Panc1 (cell line): ENCODE data around the gene FAM184B. TPM values are rescaled to one million over a fixed set of nuclear protein-coding genes. Genes with fewer than 3 reads are reported as not detected.

ENCODE experiments used
- ATAC-seq: fragments of 200-7000 bp; cut with Tn5 transposase; 2 replicates; pipeline ENCODE4 v1.9.1; 2020; ENCODE audit warnings: mild to moderate bottlenecking, moderate library complexity
- BruUV-seq: library from RNA; stranded (reverse); fragments of 400-500 nt; replicated peaks from 2 replicates; lab custom pipeline; 2021; lab: Mats Ljungman, UMichigan
- CTCF ChIA-PET: fragments of 300-600 bp; sonication (Branson Sonifier 250); formaldehyde crosslinking; loops from one replicate; lab custom pipeline; 2022; ENCODE audit warnings: antibody characterized with exemption; lab: Charles Lee
- POLR2A ChIA-PET: fragments of 300-600 bp; sonication (Branson Sonifier 250); formaldehyde crosslinking; loops from one replicate; lab custom pipeline; 2022; ENCODE audit warnings: antibody characterized with exemption; lab: Charles Lee
- DNase-seq: peaks from one replicate; pipeline ENCODE4 v3.0.0-alpha.2; 2010; ENCODE audit warnings: low read depth, low spot score
- H3K27ac ChIP-seq: 2 replicates; pipeline ENCODE4 v1.5.1; 2011; ENCODE audit warnings: mild to moderate bottlenecking, low read length, inconsistent platforms
- H3K27me3 ChIP-seq: fragments of 200-500 bp; sonication (Bioruptor generic); 2 replicates; pipeline ENCODE4 v1.6.0; 2014; ENCODE audit warnings: low read length, inconsistent platforms; ENCODE audit not compliant: control insufficient read depth, insufficient read depth
- H3K36me3 ChIP-seq: fragments of 200-500 bp; sonication (Bioruptor generic); 2 replicates; pipeline ENCODE4 v1.5.1; 2014; ENCODE audit warnings: inconsistent platforms, mild to moderate bottlenecking, low read length, moderate library complexity; ENCODE audit not compliant: control insufficient read depth, insufficient read depth
- H3K4me1 ChIP-seq: 2 replicates; pipeline ENCODE4 v1.5.1; 2011; ENCODE audit warnings: inconsistent platforms, mild to moderate bottlenecking, low read length, moderate library complexity; ENCODE audit not compliant: control insufficient read depth, insufficient read depth
- H3K4me3 ChIP-seq, 2 experiments: 2 replicates each; pipeline ENCODE4 v1.5.1; 2011 to 2012; ENCODE audit warnings: low read depth in 2 of 2, low read length in 2 of 2, mild to moderate bottlenecking in 2 of 2, inconsistent platforms in 1 of 2, moderate library complexity in 1 of 2
- H3K9me3 ChIP-seq: fragments of 200-500 bp; sonication (Bioruptor generic); 2 replicates; pipeline ENCODE4 v1.5.1; 2014; ENCODE audit warnings: low read depth, mild to moderate bottlenecking, inconsistent platforms, low read length, moderate library complexity; ENCODE audit not compliant: control insufficient read depth, insufficient read depth
- POLR2AphosphoS5 ChIP-seq: IDR thresholded peaks from 2 replicates; pipeline ENCODE4 v1.6.1; 2012; ENCODE audit warnings: mild to moderate bottlenecking, low read depth, low read length, moderate library complexity
- REST ChIP-seq, 2 experiments: IDR thresholded peaks; 2 replicates each; pipeline ENCODE4 v1.6.1; 2011 to 2012; ENCODE audit warnings: low read depth in 2 of 2, control low read depth in 1 of 2, low read length in 1 of 2, mild to moderate bottlenecking in 1 of 2, moderate library complexity in 1 of 2; ENCODE audit not compliant: insufficient read depth in 1 of 2
- SIN3A ChIP-seq: IDR thresholded peaks from 2 replicates; pipeline ENCODE4 v1.6.1; 2012; ENCODE audit warnings: low read depth, mild to moderate bottlenecking, low read length, moderate library complexity, borderline replicate concordance; ENCODE audit not compliant: insufficient read depth
- TCF7L2 ChIP-seq: IDR thresholded peaks from 2 replicates; pipeline ENCODE4 v1.6.1; 2011; ENCODE audit warnings: mild to moderate bottlenecking, low read depth, low read length, inconsistent platforms
- in situ Hi-C: cut with HindIII; loops from 2 replicates; pipeline ENCODE4 v1.10.0; 2016; ENCODE audit warnings: low sequenced_read_pairs, low pct_unique_long_range_greater_than_20kb
- intact Hi-C: fragments of 100-400 bp; cut with micrococcal nuclease; formaldehyde crosslinking; loops from one replicate; pipeline ENCODE4 v1.10.0; 2022; ENCODE audit not compliant: unreplicated experiment
- total RNA-seq: library from RNA; stranded (reverse); gene quantifications from one replicate; pipeline ENCODE4 v1.2.1, GENCODE V29; 2021; ENCODE audit not compliant: unreplicated experiment
- TF ChIP-seq, protein P1 (sequence below): fragments of 450-650 bp; IDR thresholded peaks from 2 replicates; pipeline ENCODE4 v1.5.1; 2017; ENCODE audit warnings: mild to moderate bottlenecking

FAM184B gene
- total RNA-seq, 1 experiment from 2014 or later = 0.03 TPM

DNA sequence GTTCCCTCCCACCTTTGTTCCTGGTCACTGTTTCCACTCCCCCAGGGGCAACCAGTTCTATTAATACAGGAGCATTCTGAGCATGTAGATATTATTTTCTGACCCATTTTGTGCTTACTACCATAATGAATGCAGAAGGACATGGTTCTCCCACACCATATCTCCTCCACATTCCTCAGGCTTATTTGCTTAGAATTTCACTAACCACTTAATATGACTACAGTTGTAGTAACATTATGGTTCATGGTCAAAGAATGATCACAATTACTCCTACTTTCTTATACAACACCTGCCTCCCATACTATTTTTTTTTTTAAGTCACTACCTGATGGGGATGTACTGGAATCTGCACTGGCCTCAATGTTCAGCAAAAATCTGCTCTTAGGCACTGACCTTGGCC, 7.5 kb upstream of the FAM184B start:
- in situ Hi-C loops (no loop called here), intact Hi-C loops (no loop called here)
- H3K4me3 ChIP-seq = no peak overlapping the region
- H3K27ac ChIP-seq = no peak overlapping the region
- H3K9me3 ChIP-seq = no peaks in the 10 kb centered on the region
- BruUV-seq = no TSS peak
- CTCF ChIA-PET = no interaction called here
- ATAC-seq (no peak), DNase-seq (no peak)
- no peaks in the 10 kb centered on the region for H3K27me3 ChIP-seq
- no peaks in the 10 kb centered on the region for H3K36me3 ChIP-seq
- H3K4me1 ChIP-seq = no peaks in the 10 kb centered on the region
- TF ChIP-seq TCF7L2 (no peak), POLR2AphosphoS5 (no peak), SIN3A (no peak), REST (IDR thresholded peaks at IDR 0.05; ENCODE audit: insufficient read depth in 1 of 2, low read depth in 2 of 2, low read length in 1 of 2) (no peak)
- TF ChIP-seq, protein P1, sequence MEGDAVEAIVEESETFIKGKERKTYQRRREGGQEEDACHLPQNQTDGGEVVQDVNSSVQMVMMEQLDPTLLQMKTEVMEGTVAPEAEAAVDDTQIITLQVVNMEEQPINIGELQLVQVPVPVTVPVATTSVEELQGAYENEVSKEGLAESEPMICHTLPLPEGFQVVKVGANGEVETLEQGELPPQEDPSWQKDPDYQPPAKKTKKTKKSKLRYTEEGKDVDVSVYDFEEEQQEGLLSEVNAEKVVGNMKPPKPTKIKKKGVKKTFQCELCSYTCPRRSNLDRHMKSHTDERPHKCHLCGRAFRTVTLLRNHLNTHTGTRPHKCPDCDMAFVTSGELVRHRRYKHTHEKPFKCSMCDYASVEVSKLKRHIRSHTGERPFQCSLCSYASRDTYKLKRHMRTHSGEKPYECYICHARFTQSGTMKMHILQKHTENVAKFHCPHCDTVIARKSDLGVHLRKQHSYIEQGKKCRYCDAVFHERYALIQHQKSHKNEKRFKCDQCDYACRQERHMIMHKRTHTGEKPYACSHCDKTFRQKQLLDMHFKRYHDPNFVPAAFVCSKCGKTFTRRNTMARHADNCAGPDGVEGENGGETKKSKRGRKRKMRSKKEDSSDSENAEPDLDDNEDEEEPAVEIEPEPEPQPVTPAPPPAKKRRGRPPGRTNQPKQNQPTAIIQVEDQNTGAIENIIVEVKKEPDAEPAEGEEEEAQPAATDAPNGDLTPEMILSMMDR = no peak
- POLR2A ChIA-PET = interaction anchor here (0.5 kb wide), 1 partner anchor 33 kb away, joined by 7 read pairs; no protein-coding TSS in a partner anchor

DNA sequence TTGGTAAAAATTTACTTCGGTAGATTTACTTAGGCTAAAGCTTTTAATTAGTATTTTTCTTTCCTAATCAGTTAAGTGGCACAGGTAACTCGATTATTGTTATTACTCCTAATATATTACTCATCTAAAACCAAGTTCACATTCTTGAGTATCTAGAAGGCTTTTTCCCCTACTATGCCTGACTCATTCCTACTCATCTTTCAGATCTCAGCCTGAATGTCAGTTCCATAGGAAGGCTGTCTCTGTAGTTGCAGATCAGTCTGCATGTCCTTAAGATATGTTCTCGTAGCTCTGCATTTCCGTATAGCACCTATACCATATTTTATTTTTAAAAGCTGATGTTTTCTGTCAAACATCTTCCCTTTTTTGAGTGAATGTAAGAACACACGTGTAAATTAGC, 5.9 kb upstream of the FAM184B start:
- H3K4me3 ChIP-seq = no peak overlapping the region
- ChIA-PET CTCF (no interaction called here), POLR2A (interaction anchor here (0.6 kb wide), 1 partner anchor 13 kb away, joined by 3 read pairs; no protein-coding TSS in a partner anchor)
- intact Hi-C loops (no loop called here), in situ Hi-C loops (no loop called here)
- no peaks in the 10 kb centered on the region for H3K27me3 ChIP-seq
- H3K9me3 ChIP-seq = no peaks in the 10 kb centered on the region
- BruUV-seq = no TSS peak
- no peaks in the 10 kb centered on the region for H3K4me1 ChIP-seq
- DNase-seq (no peak), ATAC-seq (no peak)
- no peak overlapping the region for H3K27ac ChIP-seq
- TF ChIP-seq, protein P1 = no peak
- TF ChIP-seq SIN3A = no peak
- TF ChIP-seq POLR2AphosphoS5 = no peak
- no peak for TF ChIP-seq REST (IDR thresholded peaks at IDR 0.05; ENCODE audit: insufficient read depth in 1 of 2, low read depth in 2 of 2, low read length in 1 of 2)
- TF ChIP-seq TCF7L2 = no peak
- no peaks in the 10 kb centered on the region for H3K36me3 ChIP-seq
